GM18519 (cell line): ENCODE measurements around the gene EHBP1L1.
"Not testable (repeated sequence)": the region's sequence is repeated elsewhere in the genome, so short reads cannot be mapped to it uniquely, and the experiment has no call there.

Experiments
- ATAC-seq: cut with Tn5 transposase; IDR thresholded peaks from one replicate; pipeline ENCODE4 v1.9.1; 2021; ENCODE audit warnings: mild to moderate bottlenecking, moderate library complexity; ENCODE audit not compliant: unreplicated experiment, low FRiP score

The EHBP1L1 gene

GRCh38 chr11:65559951-65560537, 15.8 kb upstream of the EHBP1L1 start:
- ATAC-seq: no peak

GRCh38 chr11:65560555-65561418, 15.1 kb upstream of the EHBP1L1 start:
- ATAC-seq: no peak

DNA sequence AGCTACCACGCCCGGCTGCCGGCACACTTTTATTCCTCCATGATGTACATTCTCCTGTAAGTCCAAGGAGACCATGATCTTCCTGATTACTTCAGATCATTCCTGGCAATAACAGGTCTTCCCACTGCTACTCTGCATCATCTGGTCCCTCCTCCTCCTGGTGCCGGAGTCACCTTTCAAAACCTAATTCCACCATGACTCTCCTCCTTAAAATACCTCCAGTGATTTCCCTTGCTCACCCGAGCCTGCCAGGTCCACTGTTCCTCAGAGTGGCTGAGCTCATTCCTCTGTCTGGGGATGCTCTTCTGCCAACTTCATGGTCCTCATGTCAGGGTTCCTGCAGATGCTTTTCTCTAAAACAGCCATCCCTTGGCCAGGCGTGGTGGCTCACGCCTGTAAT, 13.8 kb upstream of the EHBP1L1 start:
- no peak for ATAC-seq

DNA sequence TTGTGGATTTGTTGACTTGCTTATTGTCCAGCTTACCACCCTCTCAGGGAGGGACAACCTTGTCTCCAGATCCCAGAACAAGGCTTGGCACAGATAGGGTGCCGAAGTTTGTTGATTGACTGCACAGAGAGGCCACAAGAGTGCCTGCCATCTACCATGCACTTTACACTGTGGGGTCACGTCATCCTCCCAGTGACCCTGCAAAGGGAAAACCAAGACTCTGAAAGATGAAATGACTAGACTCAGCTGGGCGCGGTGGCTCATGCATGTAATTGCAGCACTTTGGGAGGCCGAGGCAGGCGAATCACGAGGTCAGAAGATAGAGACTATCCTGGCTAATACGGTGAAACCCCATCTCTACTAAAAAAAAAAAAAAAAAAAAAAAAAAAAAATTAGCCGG, 13.1 kb upstream of the EHBP1L1 start:
- ATAC-seq: no peak

DNA sequence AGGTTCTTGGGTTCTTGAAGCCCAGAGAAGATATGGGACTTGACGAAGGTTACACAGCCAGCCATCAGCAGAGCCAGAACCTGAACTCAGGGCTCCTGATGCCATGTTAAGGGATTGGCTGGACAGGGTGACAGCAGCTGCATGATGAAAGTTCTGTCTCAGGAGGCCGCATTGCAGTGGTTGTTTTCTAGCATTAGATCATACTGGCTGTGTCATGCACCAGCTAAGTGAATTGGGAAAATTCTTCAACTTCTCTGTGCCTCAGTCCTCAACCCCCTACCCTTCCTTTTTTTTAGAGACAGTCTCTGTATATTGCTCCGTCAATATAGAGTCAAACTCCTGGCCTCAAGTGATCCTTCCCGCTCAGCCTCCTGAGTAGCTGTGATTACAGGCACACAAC, 12.3 kb upstream of the EHBP1L1 start:
- ATAC-seq: no peak

DNA sequence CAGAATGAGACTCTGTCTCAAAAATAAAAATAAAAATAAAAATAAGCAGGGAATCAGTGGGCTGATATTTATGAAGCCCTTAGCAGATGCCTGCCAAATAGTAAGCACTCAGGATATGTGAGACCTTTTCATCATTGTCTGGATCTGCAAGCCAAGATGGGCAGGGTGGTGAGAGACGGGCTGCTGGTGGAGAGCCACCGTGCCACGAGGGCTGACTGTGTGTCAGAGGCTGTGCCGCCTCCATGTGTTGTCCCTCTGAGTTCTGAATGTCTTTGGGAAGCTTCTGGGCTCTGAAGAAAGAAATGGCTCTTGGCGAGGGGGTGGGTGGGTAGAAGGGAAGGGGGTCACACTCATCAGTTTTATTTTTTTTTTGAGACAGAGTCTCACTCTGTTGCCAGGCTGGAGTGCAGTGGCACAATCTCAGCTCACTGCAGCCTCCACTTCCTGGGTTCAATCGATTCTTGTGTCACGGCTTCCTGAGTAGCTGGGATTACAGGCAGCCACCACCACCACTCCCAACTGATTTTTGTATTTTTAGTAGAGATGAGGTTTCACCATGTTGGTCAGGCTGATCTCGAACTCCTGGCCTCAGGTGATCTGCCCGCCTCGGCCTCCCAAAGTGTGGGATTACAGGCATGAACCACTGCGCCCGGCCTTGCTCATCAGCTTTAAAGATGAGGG, 10.8 kb upstream of the EHBP1L1 start:
- not testable (repeated sequence) for ATAC-seq

DNA sequence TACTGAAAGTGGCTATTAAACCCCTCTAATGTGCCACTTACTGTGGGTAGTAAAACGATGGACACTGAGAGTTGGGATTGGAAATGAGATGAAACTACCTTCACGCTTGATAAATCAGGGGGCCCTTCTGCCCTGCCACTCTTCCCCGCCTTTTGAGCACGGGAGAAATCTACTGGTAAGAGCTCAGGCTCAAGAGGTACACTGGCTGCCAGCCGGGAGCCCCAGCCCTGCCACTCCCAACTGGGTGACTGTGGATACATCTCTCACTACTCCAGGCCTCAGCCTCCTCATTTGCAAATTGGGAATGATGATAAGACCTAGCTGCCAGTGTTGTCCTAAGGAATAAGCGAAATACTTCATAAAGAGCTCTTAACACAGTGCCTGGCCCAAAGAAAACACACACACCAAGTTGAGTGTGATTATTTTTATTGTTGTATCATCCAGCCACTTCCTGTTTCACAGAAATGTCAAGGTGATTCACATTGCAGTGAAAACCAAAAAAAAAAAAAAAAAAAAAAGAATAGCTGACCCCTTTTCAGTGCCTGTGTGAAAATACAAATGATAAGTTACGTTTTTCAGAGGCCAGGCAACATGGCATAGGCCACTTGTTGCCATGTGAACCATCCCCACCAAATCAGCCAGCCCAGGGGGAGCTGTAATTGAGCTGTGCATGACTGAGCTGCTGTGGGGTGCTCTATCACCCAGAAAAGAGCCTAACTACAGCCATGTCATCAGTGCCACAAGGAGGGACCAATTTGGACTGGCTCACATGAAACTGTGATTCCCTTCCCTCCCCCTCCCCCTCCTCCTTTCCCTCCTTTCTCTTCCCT, 10.0 kb upstream of the EHBP1L1 start:
- no peak for ATAC-seq

GRCh38 chr11:65569164-65569972, 6.5 kb upstream of the EHBP1L1 start:
- no peak for ATAC-seq

DNA sequence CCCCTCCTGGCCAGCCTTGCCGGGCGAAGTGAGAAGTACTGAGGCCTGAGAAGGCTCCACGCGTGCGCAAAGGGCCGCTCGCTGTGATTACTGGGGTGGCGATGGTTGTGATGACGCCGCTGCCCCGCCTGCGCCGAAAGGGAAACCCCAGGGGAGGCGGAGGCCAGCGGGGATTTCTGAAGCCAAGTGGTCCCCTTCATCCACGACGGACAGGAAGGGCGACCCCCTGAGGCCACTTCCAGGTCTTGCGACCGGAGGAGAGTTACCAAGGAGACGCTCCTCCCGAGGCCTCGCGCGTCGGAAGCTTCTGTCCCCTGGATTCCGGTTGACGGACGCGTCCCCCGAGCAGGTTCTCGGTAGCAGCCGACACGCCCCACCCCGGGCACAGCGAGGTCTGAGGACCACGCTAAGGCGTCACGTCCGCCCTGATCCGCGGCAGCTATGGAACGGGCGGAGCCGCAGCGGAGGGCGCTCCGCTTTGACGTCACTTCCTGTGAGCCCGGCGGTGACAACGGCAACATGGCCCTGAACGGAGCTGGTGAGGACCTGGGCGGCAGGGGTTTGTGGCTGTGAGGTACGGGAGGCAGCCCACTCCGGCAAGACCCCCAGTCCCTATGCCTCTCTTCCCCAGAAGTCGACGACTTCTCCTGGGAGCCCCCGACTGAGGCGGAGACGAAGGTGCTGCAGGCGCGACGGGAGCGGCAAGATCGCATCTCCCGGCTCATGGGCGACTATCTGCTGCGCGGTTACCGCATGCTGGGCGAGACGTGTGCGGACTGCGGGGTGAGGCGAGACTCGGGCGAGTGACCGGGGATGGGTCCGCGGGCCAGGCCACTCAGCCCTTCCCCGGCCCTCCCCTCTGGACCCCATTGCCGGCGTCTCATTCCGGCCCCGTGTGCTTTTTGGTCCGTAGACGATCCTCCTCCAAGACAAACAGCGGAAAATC, 5.6 kb upstream of the EHBP1L1 start, which contains the start of gene ZNRD2:
Gene ZNRD2 (plus strand): TSS at position 505 of the 946 bp plus-strand sequence. CDS start 15 bp downstream, at position 520.
- peak; percentile 49 for ATAC-seq

DNA sequence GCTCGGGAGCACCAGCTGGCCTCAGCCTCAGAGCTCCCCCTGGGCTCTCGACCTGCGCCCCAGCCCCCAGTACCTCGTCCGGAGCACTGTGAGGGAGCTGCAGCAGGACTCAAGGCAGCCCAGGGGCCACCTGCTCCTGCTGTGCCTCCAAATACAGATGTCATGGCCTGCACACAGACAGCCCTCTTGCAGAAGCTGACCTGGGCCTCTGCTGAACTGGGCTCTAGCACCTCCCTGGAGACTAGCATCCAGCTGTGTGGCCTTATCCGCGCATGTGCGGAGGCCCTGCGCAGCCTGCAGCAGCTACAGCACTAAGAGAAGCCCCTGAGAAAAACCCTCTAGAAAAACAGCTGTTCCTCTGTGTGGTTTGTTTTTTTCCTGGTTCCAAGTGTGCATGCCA, 4.4 kb upstream of the EHBP1L1 start:
- no peak for ATAC-seq

GRCh38 chr11:65571940-65572339, 3.9 kb upstream of the EHBP1L1 start:
- ATAC-seq: no peak

- ATAC-seq: no peak
These were observed 3.3 kb upstream of the EHBP1L1 start, which contains the start of gene FAM89B for GRCh38 chr11:65572356-65573051. Gene FAM89B (plus strand): TSS chr11:65572538. CDS start chr11:65572670, 132 bp downstream.

DNA sequence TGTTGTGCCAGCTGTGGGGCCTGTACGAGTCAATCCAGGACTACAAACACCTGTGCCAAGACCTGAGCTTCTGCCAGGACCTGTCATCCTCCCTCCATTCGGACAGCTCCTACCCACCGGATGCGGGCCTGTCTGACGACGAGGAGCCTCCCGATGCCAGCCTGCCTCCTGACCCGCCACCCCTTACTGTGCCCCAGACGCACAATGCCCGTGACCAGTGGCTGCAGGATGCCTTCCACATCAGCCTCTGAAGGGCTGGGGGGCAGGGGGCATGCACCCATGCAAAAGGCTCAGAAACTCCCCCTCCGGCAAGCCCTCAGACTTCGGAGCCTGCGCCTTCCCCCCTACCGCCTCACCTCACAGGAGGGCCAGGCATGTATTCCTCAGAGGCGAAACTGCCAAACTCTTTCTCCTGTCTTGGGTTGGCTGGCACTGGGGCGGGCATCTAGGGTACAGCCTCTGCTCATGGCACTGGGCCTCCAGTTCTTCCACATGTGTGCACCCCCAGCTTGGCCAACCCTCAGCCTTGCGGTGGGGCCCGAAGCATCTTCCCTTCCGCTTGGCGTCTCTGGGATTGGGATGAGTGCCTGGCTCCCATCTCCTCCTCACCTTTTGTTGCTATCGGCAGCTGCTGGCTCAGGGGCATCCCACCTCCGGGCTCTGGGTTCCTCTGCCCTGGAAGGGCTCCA, 2.3 kb upstream of the EHBP1L1 start:
- no peak for ATAC-seq

DNA sequence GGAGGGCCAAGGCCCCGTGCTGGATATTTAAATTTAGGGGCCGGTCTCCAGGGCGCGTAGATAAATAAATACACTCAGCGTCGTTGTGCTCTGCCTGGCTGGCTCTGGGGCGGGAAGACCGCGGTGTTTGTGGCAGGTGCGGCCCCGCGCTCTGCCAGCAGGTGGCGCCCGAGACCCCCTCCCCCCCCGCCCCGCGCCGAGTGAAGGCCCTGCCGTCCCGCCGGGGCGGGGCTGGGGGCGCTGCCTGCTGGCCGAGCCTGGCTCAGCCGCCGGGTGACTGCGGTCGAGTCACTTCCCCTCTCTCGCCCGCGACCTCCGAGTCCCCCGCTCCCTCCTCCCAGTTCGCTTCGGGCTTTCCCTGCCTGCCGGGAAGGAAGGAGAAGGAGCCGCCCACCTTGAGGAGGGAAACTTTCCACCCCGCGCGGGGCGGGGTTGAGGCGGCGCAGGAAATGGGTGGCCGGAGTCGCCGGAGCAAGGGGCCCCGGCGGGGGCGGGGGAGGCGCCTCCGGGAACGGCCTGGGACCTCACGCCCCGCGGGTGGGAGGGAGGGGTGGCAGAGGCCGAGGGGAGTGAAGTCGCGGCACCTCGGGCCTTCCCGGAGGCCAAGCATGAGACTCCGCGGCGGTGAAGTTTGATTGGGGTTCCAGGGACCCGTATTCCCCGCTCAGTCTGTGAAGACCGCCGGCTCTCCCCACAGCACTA, 1.6 kb upstream of the EHBP1L1 start:
- ATAC-seq: no peak

DNA sequence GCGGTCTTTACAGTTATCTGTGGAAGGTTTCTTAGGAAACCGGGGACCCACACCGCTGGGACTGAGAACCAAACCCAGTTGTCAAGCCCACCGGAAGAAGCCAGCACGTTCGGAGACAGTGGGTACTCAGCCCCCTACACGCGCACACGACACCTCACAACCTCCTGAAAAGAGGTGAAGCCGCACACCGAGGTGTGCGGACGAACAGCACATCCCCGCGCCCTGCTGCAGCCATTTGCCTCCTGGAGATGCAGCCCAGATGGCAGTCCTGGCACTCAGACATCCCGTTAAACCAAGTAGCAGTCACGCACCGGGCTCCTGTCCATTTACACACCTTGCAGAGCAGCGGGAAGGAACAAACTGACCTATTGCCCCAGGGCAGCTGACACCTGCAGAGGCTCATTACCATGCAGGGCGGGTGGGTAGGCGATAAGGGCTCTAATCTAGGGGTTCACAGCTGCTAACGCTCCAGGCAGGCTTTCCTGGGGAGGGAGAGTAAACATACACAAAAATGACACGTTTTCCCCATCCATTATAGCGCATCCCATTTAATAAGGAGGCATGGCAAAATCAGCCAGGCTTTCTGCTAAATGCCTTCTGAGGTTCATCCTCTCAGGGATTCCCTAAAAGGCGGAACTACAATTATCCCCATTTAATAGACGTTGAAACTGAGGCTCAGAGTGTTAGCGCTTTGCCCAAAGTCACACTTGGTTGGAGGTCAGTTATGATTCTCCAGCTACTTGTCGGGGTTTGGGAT, 864 bp upstream of the EHBP1L1 start:
- no peak for ATAC-seq

DNA sequence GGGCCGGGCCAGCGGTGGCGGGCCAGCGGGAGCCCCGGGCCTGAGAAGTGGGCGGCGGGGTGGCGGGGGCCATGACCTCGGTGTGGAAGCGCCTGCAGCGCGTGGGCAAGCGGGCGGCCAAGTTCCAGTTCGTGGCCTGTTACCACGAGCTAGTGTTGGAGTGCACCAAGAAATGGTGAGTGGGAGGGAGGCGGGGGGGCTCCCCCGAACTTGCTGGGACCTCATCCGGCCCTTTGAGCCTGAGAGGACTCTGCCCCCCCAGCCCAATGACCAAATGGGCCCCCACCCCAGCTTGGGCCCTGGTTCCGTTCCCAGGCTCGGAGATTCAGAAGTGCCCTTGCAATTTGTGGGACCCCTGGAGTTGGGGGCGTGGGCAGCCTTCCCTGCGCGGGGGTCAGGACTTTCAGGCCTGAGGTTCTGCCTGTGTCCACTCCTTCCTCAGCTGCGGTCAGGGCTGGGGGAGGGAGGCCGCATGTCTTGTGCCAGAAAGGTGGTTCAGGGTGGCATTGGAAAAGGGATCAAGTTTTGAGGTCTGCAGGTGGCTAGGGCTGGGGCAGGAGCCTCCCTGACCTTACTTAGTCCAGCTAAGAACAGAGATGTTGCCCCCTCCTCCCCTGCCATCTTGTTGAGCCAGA, 496 bp downstream of the EHBP1L1 start:
- no peak for ATAC-seq
